SK-N-SH treated with all-trans-retinoic acid at 6 μM for 48 hours (cell line): ENCODE data around the gene PRKAR1B.

Experiments used
- ATAC-seq: fragments of 200-7000 bp; cut with Tn5 transposase; 3 replicates; pipeline ENCODE4 v1.9.1; 2020; ENCODE audit warnings: mild to moderate bottlenecking, moderate library complexity
- ARNTL ChIP-seq: fragments of 450-650 bp; formaldehyde crosslinking; IDR thresholded peaks from 2 replicates; pipeline ENCODE4 v1.5.0; 2020; ENCODE audit warnings: low read depth, mild to moderate bottlenecking, moderate library complexity, borderline replicate concordance
- BACH2 ChIP-seq: fragments of 250-450 bp; sonication (Bioruptor Pico); IDR thresholded peaks from 2 replicates; pipeline ENCODE4 v1.9.0; 2021; ENCODE audit warnings: mild to moderate bottlenecking, borderline replicate concordance
- ESRRG ChIP-seq: fragments of 250-450 bp; sonication (Bioruptor Pico); IDR thresholded peaks from 2 replicates; pipeline ENCODE4 v1.6.1; 2021; ENCODE audit warnings: mild to moderate bottlenecking
- ISL1 ChIP-seq: fragments of 250-450 bp; sonication (Bioruptor Pico); IDR thresholded peaks from 2 replicates; pipeline ENCODE4 v2.1.2; 2022; ENCODE audit warnings: mild to moderate bottlenecking, moderate library complexity
- OSR1 ChIP-seq: fragments of 250-450 bp; sonication (Bioruptor Pico); IDR thresholded peaks from 2 replicates; pipeline ENCODE4 v1.8.0; 2022; ENCODE audit warnings: moderate library complexity, mild to moderate bottlenecking, inconsistent platforms
- RARB ChIP-seq: fragments of 250-450 bp; sonication (Bioruptor Pico); IDR thresholded peaks from 2 replicates; pipeline ENCODE4 v1.8.0; 2021; ENCODE audit warnings: mild to moderate bottlenecking, moderate library complexity
- TCF4 ChIP-seq: fragments of 250-450 bp; sonication (Bioruptor Pico); IDR thresholded peaks from 2 replicates; pipeline ENCODE4 v1.8.0; 2021; ENCODE audit warnings: mild to moderate bottlenecking, moderate library complexity, borderline replicate concordance
- TOX ChIP-seq: fragments of 250-450 bp; sonication (Bioruptor Pico); IDR thresholded peaks from 2 replicates; pipeline ENCODE4 v1.8.0; 2021; ENCODE audit warnings: mild to moderate bottlenecking, moderate library complexity, borderline replicate concordance
- ZC3H10 ChIP-seq: fragments of 250-450 bp; sonication (Bioruptor Pico); IDR thresholded peaks from 2 replicates; pipeline ENCODE4 v1.5.1; 2021; ENCODE audit warnings: mild to moderate bottlenecking, moderate library complexity
- ZFP3 ChIP-seq: fragments of 250-450 bp; sonication (Bioruptor Pico); IDR thresholded peaks from 2 replicates; pipeline ENCODE4 v1.5.0; 2020; ENCODE audit warnings: mild to moderate bottlenecking, moderate library complexity
- ZNF565 ChIP-seq: fragments of 450-650 bp; formaldehyde crosslinking; conservative IDR thresholded peaks from 2 replicates; pipeline ENCODE4 v1.5.0; 2020; ENCODE audit warnings: low read depth, mild to moderate bottlenecking, moderate library complexity
- ZNF70 ChIP-seq: fragments of 450-650 bp; formaldehyde crosslinking; IDR thresholded peaks from 2 replicates; pipeline ENCODE4 v1.5.0; 2020; ENCODE audit warnings: mild to moderate bottlenecking, moderate library complexity
- ZNF8 ChIP-seq: fragments of 450-650 bp; formaldehyde crosslinking; IDR thresholded peaks from 2 replicates; pipeline ENCODE4 v1.5.0; 2020; ENCODE audit warnings: mild to moderate bottlenecking, moderate library complexity
- TF ChIP-seq, protein P1 (sequence below): fragments of 250-450 bp; sonication (Bioruptor Pico); IDR thresholded peaks from 2 replicates; pipeline ENCODE4 v1.5.1; 2021; ENCODE audit warnings: mild to moderate bottlenecking, moderate library complexity
- TF ChIP-seq, protein P2 (sequence below): fragments of 250-450 bp; sonication (Bioruptor Pico); IDR thresholded peaks from 2 replicates; pipeline ENCODE4 v1.8.0; 2021; ENCODE audit warnings: low read depth, mild to moderate bottlenecking, moderate library complexity, borderline replicate concordance
- TF ChIP-seq, protein P3 (sequence below): fragments of 250-450 bp; sonication (Bioruptor Pico); IDR thresholded peaks from 2 replicates; pipeline ENCODE4 v1.5.0; 2020; ENCODE audit warnings: mild to moderate bottlenecking, moderate library complexity
- TF ChIP-seq, protein P4 (sequence below): fragments of 250-450 bp; sonication (Bioruptor Pico); IDR thresholded peaks from 2 replicates; pipeline ENCODE4 v1.8.0; 2020; ENCODE audit warnings: mild to moderate bottlenecking, moderate library complexity, borderline replicate concordance
- TF ChIP-seq, protein P5 (sequence below): fragments of 250-450 bp; sonication (Bioruptor Pico); IDR thresholded peaks from 2 replicates; pipeline ENCODE4 v1.5.1; 2020; ENCODE audit warnings: low read depth, mild to moderate bottlenecking, moderate library complexity

The PRKAR1B gene

DNA sequence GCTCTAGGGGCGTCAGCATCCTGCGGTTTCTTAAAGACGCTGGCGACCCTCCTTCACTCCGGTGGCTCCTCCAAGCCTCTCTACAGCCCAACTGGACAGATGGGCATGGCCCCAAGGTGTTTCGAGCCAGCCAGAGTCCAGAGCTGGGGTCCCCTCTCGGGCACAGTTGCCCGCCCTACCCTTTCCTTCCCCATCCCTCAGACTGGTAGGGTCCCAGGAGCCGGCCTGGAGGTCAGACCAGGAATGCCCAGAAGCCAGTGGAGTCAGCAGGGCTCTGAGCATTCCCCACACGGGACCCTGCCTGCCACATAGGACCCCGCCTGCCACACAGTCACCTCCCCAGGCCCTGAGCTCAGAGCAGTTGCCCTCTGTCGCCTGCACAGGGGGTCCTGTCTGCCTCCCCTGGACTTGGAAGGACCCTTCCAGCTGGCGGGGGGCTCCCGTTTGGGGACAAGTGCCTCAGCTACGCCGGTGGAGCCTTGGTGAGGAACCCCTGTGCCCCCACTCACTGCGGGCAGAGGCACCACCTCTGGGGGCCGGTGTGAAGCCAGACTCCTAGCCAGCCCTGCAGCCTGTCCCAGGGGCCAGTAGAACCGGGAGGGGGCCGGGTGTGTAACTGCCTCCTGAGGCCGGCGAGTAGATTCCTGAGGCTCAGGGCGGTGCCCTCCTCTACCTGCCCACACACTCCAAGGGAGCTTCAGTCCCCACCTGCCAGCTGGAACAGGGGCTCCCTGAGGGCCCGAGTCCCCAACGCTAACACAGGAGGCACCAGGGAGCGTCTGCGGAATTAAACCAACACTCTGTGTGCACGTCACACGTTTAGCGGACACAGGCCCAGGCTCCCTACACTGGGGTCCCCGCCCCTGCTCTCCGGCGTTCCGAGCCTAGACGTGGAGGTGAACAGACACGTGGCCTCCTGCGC lies 188.1 kb downstream of the PRKAR1B start:
- ATAC-seq, result peak; percentile 10
- TF ChIP-seq, protein P1, sequence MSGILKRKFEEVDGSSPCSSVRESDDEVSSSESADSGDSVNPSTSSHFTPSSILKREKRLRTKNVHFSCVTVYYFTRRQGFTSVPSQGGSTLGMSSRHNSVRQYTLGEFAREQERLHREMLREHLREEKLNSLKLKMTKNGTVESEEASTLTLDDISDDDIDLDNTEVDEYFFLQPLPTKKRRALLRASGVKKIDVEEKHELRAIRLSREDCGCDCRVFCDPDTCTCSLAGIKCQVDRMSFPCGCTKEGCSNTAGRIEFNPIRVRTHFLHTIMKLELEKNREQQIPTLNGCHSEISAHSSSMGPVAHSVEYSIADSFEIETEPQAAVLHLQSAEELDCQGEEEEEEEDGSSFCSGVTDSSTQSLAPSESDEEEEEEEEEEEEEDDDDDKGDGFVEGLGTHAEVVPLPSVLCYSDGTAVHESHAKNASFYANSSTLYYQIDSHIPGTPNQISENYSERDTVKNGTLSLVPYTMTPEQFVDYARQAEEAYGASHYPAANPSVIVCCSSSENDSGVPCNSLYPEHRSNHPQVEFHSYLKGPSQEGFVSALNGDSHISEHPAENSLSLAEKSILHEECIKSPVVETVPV (CRISPR knock-in tag), result no peak
- TF ChIP-seq OSR1 (CRISPR knock-in tag) (no peak), ZNF565 (no peak), ZNF8 (no peak), ZC3H10 (CRISPR knock-in tag) (no peak), ESRRG (CRISPR knock-in tag) (no peak), ARNTL (no peak)
- TF ChIP-seq, protein P2, sequence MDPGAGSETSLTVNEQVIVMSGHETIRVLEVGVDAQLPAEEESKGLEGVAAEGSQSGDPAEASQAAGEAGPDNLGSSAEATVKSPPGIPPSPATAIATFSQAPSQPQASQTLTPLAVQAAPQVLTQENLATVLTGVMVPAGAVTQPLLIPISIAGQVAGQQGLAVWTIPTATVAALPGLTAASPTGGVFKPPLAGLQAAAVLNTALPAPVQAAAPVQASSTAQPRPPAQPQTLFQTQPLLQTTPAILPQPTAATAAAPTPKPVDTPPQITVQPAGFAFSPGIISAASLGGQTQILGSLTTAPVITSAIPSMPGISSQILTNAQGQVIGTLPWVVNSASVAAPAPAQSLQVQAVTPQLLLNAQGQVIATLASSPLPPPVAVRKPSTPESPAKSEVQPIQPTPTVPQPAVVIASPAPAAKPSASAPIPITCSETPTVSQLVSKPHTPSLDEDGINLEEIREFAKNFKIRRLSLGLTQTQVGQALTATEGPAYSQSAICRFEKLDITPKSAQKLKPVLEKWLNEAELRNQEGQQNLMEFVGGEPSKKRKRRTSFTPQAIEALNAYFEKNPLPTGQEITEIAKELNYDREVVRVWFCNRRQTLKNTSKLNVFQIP (CRISPR knock-in tag), result no peak
- TF ChIP-seq, protein P3, sequence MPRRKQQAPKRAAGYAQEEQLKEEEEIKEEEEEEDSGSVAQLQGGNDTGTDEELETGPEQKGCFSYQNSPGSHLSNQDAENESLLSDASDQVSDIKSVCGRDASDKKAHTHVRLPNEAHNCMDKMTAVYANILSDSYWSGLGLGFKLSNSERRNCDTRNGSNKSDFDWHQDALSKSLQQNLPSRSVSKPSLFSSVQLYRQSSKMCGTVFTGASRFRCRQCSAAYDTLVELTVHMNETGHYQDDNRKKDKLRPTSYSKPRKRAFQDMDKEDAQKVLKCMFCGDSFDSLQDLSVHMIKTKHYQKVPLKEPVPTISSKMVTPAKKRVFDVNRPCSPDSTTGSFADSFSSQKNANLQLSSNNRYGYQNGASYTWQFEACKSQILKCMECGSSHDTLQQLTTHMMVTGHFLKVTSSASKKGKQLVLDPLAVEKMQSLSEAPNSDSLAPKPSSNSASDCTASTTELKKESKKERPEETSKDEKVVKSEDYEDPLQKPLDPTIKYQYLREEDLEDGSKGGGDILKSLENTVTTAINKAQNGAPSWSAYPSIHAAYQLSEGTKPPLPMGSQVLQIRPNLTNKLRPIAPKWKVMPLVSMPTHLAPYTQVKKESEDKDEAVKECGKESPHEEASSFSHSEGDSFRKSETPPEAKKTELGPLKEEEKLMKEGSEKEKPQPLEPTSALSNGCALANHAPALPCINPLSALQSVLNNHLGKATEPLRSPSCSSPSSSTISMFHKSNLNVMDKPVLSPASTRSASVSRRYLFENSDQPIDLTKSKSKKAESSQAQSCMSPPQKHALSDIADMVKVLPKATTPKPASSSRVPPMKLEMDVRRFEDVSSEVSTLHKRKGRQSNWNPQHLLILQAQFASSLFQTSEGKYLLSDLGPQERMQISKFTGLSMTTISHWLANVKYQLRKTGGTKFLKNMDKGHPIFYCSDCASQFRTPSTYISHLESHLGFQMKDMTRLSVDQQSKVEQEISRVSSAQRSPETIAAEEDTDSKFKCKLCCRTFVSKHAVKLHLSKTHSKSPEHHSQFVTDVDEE, result no peak

DNA sequence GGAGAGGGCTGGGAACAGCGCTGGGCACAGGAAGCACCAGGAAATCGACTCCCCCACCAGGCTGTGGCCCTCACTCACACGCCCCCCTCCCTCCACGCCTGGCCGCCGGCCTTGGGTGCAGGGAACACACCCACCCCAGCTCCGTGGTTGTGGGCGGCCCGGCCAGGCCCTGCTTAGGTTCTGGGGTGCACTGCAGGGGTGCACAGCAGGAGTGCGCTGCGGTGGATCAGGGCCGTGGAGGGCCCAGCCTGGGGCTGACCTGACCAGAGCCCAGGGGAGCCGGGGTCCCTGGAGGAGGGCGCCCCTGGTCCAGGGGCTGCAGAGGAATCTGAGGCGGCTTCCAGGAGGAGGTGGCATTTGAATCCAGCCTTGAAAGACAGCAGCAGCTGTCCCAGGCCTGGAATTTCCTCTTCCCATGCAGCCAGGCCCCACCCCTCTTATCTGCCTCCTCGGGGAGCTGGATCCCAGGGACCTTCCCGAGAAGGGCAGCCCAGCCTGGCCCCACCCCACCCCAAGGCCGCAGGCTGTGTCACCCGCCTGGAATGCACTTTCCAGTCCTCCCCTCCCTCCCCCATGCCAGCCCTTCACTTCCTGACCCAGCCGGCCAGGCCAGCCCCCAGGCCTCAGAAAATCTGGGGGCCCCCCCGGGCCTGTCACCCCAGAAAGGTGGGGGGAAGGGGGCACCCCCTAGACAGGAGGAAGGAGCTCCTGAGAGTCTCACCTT lies 189.0 kb downstream of the PRKAR1B start:
- TF ChIP-seq OSR1 (CRISPR knock-in tag) (peak; percentile 73; the same call in 1 of the 2 replicates), ISL1 (CRISPR knock-in tag) (peak; percentile 56), ZFP3 (no peak), RARB (no peak), ZNF70 (CRISPR knock-in tag) (no peak), BACH2 (CRISPR knock-in tag) (no peak), TCF4 (CRISPR knock-in tag) (no peak)
- TF ChIP-seq, protein P4, sequence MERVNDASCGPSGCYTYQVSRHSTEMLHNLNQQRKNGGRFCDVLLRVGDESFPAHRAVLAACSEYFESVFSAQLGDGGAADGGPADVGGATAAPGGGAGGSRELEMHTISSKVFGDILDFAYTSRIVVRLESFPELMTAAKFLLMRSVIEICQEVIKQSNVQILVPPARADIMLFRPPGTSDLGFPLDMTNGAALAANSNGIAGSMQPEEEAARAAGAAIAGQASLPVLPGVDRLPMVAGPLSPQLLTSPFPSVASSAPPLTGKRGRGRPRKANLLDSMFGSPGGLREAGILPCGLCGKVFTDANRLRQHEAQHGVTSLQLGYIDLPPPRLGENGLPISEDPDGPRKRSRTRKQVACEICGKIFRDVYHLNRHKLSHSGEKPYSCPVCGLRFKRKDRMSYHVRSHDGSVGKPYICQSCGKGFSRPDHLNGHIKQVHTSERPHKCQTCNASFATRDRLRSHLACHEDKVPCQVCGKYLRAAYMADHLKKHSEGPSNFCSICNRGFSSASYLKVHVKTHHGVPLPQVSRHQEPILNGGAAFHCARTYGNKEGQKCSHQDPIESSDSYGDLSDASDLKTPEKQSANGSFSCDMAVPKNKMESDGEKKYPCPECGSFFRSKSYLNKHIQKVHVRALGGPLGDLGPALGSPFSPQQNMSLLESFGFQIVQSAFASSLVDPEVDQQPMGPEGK, result peak; percentile 98
- TF ChIP-seq, all 23 proteins: peak for 3
- ATAC-seq, result peak; percentile 89

DNA sequence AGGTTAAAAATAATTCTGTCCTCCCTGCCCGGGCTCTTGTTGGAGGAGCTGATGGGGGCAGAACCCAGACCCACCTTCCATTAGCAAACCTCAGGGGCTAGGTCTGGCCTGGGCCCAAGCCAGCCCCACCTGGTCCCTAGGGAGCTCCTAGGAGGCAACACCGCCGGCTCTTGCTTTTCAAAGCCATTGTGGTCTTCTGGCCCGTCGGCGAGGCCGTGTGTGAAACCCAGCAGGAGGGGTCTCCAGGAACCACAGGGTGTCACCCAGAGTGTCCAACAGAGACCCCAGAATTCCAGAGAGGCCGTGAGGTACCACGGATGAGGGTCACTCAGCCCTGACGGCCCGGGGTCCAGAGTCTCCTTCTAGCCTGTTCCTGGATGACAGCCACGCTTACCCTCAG lies 190.8 kb downstream of the PRKAR1B start:
- TF ChIP-seq TOX (CRISPR knock-in tag) (no peak), RARB (no peak), ZC3H10 (CRISPR knock-in tag) (no peak)
- TF ChIP-seq, protein P5, sequence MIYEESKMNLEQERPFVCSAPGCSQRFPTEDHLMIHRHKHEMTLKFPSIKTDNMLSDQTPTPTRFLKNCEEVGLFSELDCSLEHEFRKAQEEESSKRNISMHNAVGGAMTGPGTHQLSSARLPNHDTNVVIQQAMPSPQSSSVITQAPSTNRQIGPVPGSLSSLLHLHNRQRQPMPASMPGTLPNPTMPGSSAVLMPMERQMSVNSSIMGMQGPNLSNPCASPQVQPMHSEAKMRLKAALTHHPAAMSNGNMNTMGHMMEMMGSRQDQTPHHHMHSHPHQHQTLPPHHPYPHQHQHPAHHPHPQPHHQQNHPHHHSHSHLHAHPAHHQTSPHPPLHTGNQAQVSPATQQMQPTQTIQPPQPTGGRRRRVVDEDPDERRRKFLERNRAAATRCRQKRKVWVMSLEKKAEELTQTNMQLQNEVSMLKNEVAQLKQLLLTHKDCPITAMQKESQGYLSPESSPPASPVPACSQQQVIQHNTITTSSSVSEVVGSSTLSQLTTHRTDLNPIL (CRISPR knock-in tag), result no peak
- TF ChIP-seq, protein P4, result no peak
- TF ChIP-seq, all 23 proteins: peak for 0
- ATAC-seq, result no peak
